Fibroblast of skin of abdomen (primary cell): Measurements from ENCODE around the gene AKAP10. TPM values are rescaled to one million over a fixed set of nuclear protein-coding genes. Genes with fewer than 3 reads are reported as not detected.
"Not testable (repeated sequence)": the region's sequence is repeated elsewhere in the genome, so short reads cannot be mapped to it uniquely, and the experiment has no call there.

Experiments used
- DNase-seq: peaks from one replicate; pipeline ENCODE4 v3.0.0-alpha.2; 2013
- polyA plus RNA-seq, 2 experiments: library from polyadenylated mRNA; unstranded; fragments of 120-200 nt; gene quantifications; one replicate each; pipeline ENCODE4 v1.2.1, GENCODE V29; 2013; ENCODE audit not compliant: insufficient read length in 2 of 2

The AKAP10 gene
- 17.4 TPM for polyA plus RNA-seq (2013, experiment 1 of 2; ENCODE audit: insufficient read length)
- 16.0 TPM for polyA plus RNA-seq (2013, experiment 2 of 2; ENCODE audit: insufficient read length)

- peak; percentile 87 for DNase-seq
These were observed at the start of gene AKAP10 for GRCh38 chr17:19977293-19978208. AKAP10 (minus strand) TSS chr17:19977828; CDS start chr17:19977679, 149 bp downstream.

GRCh38 chr17:20026960-20027359, 49.3 kb upstream of the AKAP10 start:
- no peak for DNase-seq

- DNase-seq, result no peak
These were observed 45.1 kb upstream of the AKAP10 start for GRCh38 chr17:20022701-20023100.

GRCh38 chr17:20016475-20016992, 38.9 kb upstream of the AKAP10 start:
- DNase-seq, result not testable (repeated sequence)

GRCh38 chr17:20012017-20012536, 34.4 kb upstream of the AKAP10 start:
- DNase-seq, result no peak

- DNase-seq, result no peak
These were observed 33.3 kb upstream of the AKAP10 start for GRCh38 chr17:20010936-20011335.

GRCh38 chr17:20010099-20010863, 32.7 kb upstream of the AKAP10 start:
- peak; percentile 37 for DNase-seq

GRCh38 chr17:20009302-20010098, 31.9 kb upstream of the AKAP10 start, which contains the start of gene SPECC1:
SPECC1 (plus strand) TSS chr17:20009359; CDS start chr17:20096652, 87,293 bp downstream.
- peak; percentile 47 for DNase-seq

- no peak for DNase-seq
These were observed 31.3 kb upstream of the AKAP10 start for GRCh38 chr17:20009052-20009301.

GRCh38 chr17:20008242-20009051, 30.8 kb upstream of the AKAP10 start:
- DNase-seq, result no peak

- no peak for DNase-seq
These were observed 18.9 kb upstream of the AKAP10 start for GRCh38 chr17:19996502-19996901.

- DNase-seq, result no peak
These were observed 18.5 kb upstream of the AKAP10 start for GRCh38 chr17:19996086-19996485.

- DNase-seq, result peak; percentile 82
These were observed 15.4 kb upstream of the AKAP10 start for GRCh38 chr17:19992803-19993713.

GRCh38 chr17:19991252-19991885, 13.7 kb upstream of the AKAP10 start:
- no peak for DNase-seq

- DNase-seq, result no peak
These were observed 10.3 kb upstream of the AKAP10 start for GRCh38 chr17:19987897-19988296.

GRCh38 chr17:19986941-19987861, 9.6 kb upstream of the AKAP10 start:
- DNase-seq, result no peak

- no peak for DNase-seq
These were observed 2.5 kb upstream of the AKAP10 start for GRCh38 chr17:19979917-19980770.
